GM12865 (cell line): ENCODE measurements around the gene ADCY2.

ENCODE experiments used
- DNase-seq: peaks from one replicate; pipeline ENCODE4 v3.0.0; 2010; ENCODE audit warnings: low read depth
- H3K4me3 ChIP-seq: 2 replicates; pipeline ENCODE4 v1.5.1; 2011; ENCODE audit warnings: mild to moderate bottlenecking, low read depth, low read length, control low read depth
- CTCF ChIP-seq: IDR thresholded peaks from 2 replicates; pipeline ENCODE4 v1.5.1; 2011; ENCODE audit warnings: low read length, control low read depth, low read depth, inconsistent platforms; ENCODE audit not compliant: insufficient read depth; ENCODE audit errors: missing control alignments

Gene ADCY2

GRCh38 chr5:7461371-7461770 lies 65.4 kb downstream of the ADCY2 start:
- TF ChIP-seq CTCF, result no peak
- no peak overlapping the region for H3K4me3 ChIP-seq
- DNase-seq, result no peak

DNA sequence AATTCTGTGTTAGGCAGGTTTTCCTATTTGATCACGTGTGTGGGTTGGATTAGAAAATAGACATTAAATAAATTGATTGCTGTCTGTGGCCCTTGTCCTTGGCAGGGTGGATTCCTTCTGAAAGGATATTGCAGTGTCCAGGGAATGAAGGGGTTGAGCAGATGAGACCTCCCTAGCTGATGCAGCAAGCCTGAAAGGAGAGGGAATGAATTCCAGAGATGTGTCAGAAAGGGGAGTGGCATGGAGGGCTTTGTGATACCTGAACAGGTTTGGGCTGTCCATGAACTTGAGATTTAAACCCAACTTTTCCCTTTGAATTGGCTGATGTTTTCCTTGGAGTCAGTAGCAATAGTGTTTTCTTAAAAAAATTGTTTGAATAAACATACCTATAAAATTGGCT lies 66.8 kb downstream of the ADCY2 start:
- DNase-seq, result no peak
- no peak for TF ChIP-seq CTCF

DNA sequence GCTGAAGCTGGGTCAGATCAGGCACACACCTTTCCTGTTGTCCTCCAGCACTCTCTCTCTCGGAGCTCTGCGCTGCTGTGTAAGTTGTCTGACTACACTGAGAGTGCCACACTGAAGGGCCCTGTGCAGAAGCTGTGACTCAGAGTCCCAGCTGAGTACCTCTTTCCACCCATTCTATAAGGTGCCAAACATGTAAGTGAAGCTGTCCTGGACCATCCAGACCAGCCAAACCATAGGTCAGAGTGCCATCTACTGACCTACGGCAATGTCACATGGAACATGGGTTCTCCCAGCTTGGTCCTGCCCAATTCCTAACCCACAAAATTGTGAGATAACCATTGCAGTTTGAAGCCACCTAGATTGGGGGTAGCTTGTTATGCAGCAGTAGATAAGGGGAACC lies 68.2 kb downstream of the ADCY2 start:
- no peak for TF ChIP-seq CTCF
- no peak overlapping the region for H3K4me3 ChIP-seq
- DNase-seq, result no peak

More for the DNA sequence above, 66.8 kb downstream of the ADCY2 start:
- H3K4me3 ChIP-seq, result no peak overlapping the region

DNA sequence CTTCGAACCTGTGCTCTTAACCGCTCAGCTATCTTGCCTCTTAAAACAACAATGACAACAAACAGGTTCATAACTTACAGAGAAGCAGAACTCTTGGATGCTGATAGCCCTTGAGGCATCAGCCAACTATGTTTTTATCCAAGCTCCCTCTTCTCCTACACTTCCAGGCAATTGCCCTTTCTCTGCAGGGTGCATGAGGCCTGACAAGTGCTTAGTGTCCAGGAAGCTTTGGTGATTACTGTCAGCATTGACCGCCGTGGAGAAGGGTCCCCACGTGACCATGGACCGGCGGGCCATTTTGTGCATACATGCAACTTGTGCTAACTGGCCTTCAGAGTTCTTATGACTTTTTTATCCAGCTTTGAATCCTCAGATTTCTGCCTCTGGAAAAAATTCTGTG lies 71.2 kb downstream of the ADCY2 start:
- DNase-seq, result no peak
- TF ChIP-seq CTCF, result no peak
- no peak overlapping the region for H3K4me3 ChIP-seq

- DNase-seq, result no peak
- H3K4me3 ChIP-seq, result no peak overlapping the region
- TF ChIP-seq CTCF, result no peak
Observed at GRCh38 chr5:7468742-7469141, 72.8 kb downstream of the ADCY2 start.

- TF ChIP-seq CTCF, result no peak
- H3K4me3 ChIP-seq, result no peak overlapping the region
- DNase-seq, result no peak
Observed at GRCh38 chr5:7471710-7472109, 75.8 kb downstream of the ADCY2 start.

GRCh38 chr5:7473115-7473514 lies 77.2 kb downstream of the ADCY2 start:
- no peak for TF ChIP-seq CTCF
- H3K4me3 ChIP-seq, result no peak overlapping the region
- no peak for DNase-seq
